NK-92 (cell line): Measurements from ENCODE around the gene NOP58.
"Not testable (repeated sequence)": the region's sequence is repeated elsewhere in the genome, so short reads cannot be mapped to it uniquely, and the experiment has no call there.

ENCODE experiments used
- DNase-seq: peaks from one replicate; lab custom pipeline; 2025; ENCODE audit not compliant: unreplicated experiment; lab: John Stamatoyannopoulos, UW

Gene NOP58

GRCh38 chr2:202265467-202266277 lies at the start of gene NOP58:
Gene NOP58, plus strand, starts transcription at chr2:202265763. Its CDS starts 179 bp downstream, at chr2:202265942.
- DNase-seq, result peak; percentile 55

- no peak for DNase-seq
Observed at GRCh38 chr2:202221873-202222272, 43.7 kb upstream of the NOP58 start.

- no peak for DNase-seq
Observed at GRCh38 chr2:202237787-202238233, 27.8 kb upstream of the NOP58 start.

GRCh38 chr2:202238234-202239197 lies 27.0 kb upstream of the NOP58 start, which contains the start of gene SUMO1:
Gene SUMO1, minus strand, starts transcription at chr2:202238597. Its CDS starts 146 bp downstream, at chr2:202238451.
- peak; percentile 45 for DNase-seq

- DNase-seq, result not testable (repeated sequence)
Observed at GRCh38 chr2:202247710-202248109, 17.9 kb upstream of the NOP58 start.

- no peak for DNase-seq
Observed at GRCh38 chr2:202249521-202250253, 15.9 kb upstream of the NOP58 start.

GRCh38 chr2:202251494-202251893 lies 14.1 kb upstream of the NOP58 start:
- DNase-seq, result no peak

GRCh38 chr2:202261531-202261930 lies 4.0 kb upstream of the NOP58 start:
- no peak for DNase-seq

GRCh38 chr2:202267495-202267894 lies 1.9 kb downstream of the NOP58 start:
- no peak for DNase-seq

GRCh38 chr2:202269585-202269984 lies 4.0 kb downstream of the NOP58 start:
- DNase-seq, result no peak

- no peak for DNase-seq
Observed at GRCh38 chr2:202270487-202270886, 4.9 kb downstream of the NOP58 start.

GRCh38 chr2:202276078-202276720 lies 10.6 kb downstream of the NOP58 start:
- DNase-seq, result not testable (repeated sequence)

GRCh38 chr2:202278036-202278760 lies 12.6 kb downstream of the NOP58 start:
- DNase-seq, result no peak

- no peak for DNase-seq
Observed at GRCh38 chr2:202278944-202279343, 13.4 kb downstream of the NOP58 start.

- DNase-seq, result no peak
Observed at GRCh38 chr2:202286595-202286994, 21.0 kb downstream of the NOP58 start.

GRCh38 chr2:202289394-202290204 lies 24.0 kb downstream of the NOP58 start:
- DNase-seq, result no peak

GRCh38 chr2:202290316-202290715 lies 24.8 kb downstream of the NOP58 start:
- no peak for DNase-seq

GRCh38 chr2:202290970-202291369 lies 25.4 kb downstream of the NOP58 start:
- no peak for DNase-seq

GRCh38 chr2:202299712-202300111 lies 34.1 kb downstream of the NOP58 start:
- DNase-seq, result no peak
